Fibroblast of skin of abdomen (primary cell): ENCODE results near the gene TGFBR3.
"Not testable (repeated sequence)": the region's sequence is repeated elsewhere in the genome, so short reads cannot be mapped to it uniquely, and the experiment has no call there.

Experiments used
- DNase-seq: peaks from one replicate; pipeline ENCODE4 v3.0.0-alpha.2; 2013

The TGFBR3 gene

GRCh38 chr1:91679446-91679845 lies 206.5 kb downstream of the TGFBR3 start:
- no peak for DNase-seq

GRCh38 chr1:91676030-91676429 lies 209.9 kb downstream of the TGFBR3 start:
- DNase-seq, result no peak

GRCh38 chr1:91674107-91674506 lies 211.8 kb downstream of the TGFBR3 start:
- no peak for DNase-seq

- DNase-seq, result no peak
Measured at GRCh38 chr1:91673613-91674012, 212.3 kb downstream of the TGFBR3 start.

GRCh38 chr1:91672601-91673161 lies 213.3 kb downstream of the TGFBR3 start:
- DNase-seq, result no peak

- no peak for DNase-seq
Measured at GRCh38 chr1:91670781-91671180, 215.2 kb downstream of the TGFBR3 start.

GRCh38 chr1:91669584-91670350 lies 216.2 kb downstream of the TGFBR3 start:
- no peak for DNase-seq

GRCh38 chr1:91666651-91667050 lies 219.3 kb downstream of the TGFBR3 start:
- not testable (repeated sequence) for DNase-seq

GRCh38 chr1:91661121-91661520 lies 224.8 kb downstream of the TGFBR3 start:
- no peak for DNase-seq

GRCh38 chr1:91660708-91661107 lies 225.2 kb downstream of the TGFBR3 start:
- no peak for DNase-seq

- no peak for DNase-seq
Measured at GRCh38 chr1:91655912-91656449, 230.0 kb downstream of the TGFBR3 start.

- no peak for DNase-seq
Measured at GRCh38 chr1:91653183-91653582, 232.8 kb downstream of the TGFBR3 start.

- peak; percentile 74 for DNase-seq
Measured at GRCh38 chr1:91651661-91652071, 234.3 kb downstream of the TGFBR3 start.

GRCh38 chr1:91651243-91651642 lies 234.7 kb downstream of the TGFBR3 start:
- no peak for DNase-seq

GRCh38 chr1:91650764-91651163 lies 235.2 kb downstream of the TGFBR3 start:
- DNase-seq, result peak; percentile 97

- no peak for DNase-seq
Measured at GRCh38 chr1:91647061-91647460, 238.9 kb downstream of the TGFBR3 start.

- DNase-seq, result peak; percentile 44
Measured at GRCh38 chr1:91645031-91645430, 240.9 kb downstream of the TGFBR3 start.

GRCh38 chr1:91643431-91643830 lies 242.5 kb downstream of the TGFBR3 start:
- DNase-seq, result no peak

- DNase-seq, result no peak
Measured at GRCh38 chr1:91640877-91641526, 244.9 kb downstream of the TGFBR3 start.

GRCh38 chr1:91637539-91637994 lies 248.4 kb downstream of the TGFBR3 start:
- DNase-seq, result no peak

- DNase-seq, result peak; percentile 30
Measured at GRCh38 chr1:91635763-91636162, 250.2 kb downstream of the TGFBR3 start.

GRCh38 chr1:91633438-91633837 lies 252.5 kb downstream of the TGFBR3 start:
- no peak for DNase-seq

- DNase-seq, result no peak
Measured at GRCh38 chr1:91631718-91632330, 254.1 kb downstream of the TGFBR3 start.
